T-helper 2 cell (primary cell): ENCODE results near the gene MRPL46.

Source experiments
- DNase-seq, 5 experiments: peaks; one replicate each; pipeline versions ENCODE4 v3.0.0 to v3.0.0-alpha.2; 2012 to 2022
- total RNA-seq, 2 donors: gene quantifications; one replicate each; lab custom pipeline; 2026; lab: John Stamatoyannopoulos, UW

The MRPL46 gene
- 1.6 to 4.0 reads per million in 2 donors for total RNA-seq

GRCh38 chr15:88467073-88467934 lies at the start of gene MRPL46, which contains the start of gene MRPS11:
MRPL46 (minus strand) TSS chr15:88467388; CDS start chr15:88467377, 11 bp downstream.
MRPS11 (plus strand) TSS chr15:88467708; CDS start chr15:88467718, 10 bp downstream.
- DNase-seq = peak; percentile 78 to 92 (median 84)

DNA sequence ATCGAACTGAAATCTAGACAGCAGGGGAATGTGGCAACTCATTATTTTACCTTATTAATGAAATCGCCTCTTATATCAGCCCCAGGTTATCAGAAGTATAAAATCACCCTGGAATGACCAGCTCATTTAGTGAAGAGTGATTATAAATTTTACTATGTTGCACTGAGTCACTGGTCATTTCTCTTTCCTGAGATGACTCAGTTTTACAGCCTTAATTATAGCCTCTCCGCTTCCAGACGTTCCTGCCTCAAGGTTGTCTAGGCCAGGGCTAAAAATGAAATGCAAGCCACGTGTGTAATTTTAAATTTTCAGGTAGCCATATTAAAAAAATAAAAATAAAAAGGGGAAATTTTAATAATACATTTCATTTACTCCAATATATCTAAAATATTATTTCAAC lies 46.0 kb upstream of the MRPL46 start:
- DNase-seq = no peak

DNA sequence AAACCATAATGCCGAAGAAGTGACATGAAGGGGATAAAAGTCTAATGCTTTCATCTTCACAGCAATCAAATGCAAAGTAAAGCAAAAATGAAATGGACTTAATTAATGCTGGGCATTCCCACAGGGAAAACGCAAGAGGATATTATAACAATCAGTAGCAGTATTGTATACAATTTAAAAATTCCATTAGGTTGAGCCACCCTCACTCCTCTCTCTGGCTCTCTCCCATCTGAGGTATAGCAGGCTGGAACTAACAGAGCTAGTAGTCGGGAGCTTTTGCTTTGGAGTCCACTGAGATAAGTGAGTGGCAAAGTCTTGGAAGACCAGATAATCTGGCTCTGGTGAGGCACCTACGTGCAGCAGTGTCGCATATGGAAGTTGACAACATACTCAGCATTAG lies 45.4 kb upstream of the MRPL46 start:
- DNase-seq = no peak

DNA sequence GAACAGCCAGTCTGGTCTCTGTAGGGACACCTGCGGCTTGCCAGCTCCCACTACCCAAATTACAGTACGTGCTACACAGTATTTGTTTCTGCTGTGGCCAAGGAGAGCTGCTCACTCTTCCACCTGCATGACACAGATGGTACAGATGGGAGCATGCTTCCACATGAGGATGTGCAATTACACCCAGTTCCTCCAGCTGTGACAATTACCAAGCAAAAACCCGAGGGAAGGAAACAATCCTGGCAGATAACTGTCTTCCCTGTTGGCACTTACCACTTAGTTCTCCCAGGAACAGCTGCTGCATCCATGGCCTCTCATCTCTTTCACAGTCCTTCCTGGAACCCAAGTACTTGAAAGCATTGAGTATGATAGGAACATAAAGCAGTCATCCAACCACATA lies 44.9 kb upstream of the MRPL46 start:
- no peak for DNase-seq

- DNase-seq = no peak
These were observed 44.0 kb upstream of the MRPL46 start for GRCh38 chr15:88511161-88511560.

DNA sequence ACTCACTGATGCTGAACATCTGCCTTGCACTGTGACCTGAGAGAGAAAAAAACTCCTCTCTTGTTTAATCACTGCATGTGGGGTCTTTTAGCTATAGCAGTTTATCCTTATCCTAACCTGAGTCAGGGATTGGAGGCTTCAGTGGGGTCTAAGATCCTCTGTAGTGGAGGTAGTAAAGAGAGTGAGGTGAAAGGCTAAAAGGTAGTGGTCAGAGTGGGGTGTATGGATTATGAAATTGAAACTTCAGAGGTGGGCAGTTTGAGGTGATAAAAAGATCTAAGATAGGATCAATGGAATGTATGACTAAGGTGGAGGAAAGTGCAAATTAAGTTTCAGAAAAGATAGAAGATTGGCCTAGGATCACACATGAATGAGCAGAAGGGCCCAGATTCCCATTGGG lies 42.8 kb upstream of the MRPL46 start:
- no peak for DNase-seq

DNA sequence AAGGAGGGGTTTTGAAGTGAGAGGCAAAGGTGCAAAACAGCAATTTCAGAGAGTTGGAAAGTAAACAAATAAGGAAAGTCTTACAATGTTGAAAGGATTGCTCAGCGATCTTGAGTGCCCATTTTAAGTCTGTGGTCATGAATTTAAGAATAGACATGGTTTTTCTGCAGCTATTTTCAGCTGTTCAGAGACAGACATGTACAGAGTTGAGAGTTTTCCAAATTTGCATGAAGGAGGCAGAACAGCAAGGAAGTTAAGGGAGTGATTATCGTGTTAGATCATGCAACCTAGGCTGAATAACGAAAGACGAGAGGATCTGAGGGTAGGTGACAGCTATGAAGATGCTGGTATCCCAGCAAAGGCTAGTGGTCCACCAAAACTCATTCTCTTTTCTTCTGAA lies 42.1 kb upstream of the MRPL46 start:
- no peak for DNase-seq

DNA sequence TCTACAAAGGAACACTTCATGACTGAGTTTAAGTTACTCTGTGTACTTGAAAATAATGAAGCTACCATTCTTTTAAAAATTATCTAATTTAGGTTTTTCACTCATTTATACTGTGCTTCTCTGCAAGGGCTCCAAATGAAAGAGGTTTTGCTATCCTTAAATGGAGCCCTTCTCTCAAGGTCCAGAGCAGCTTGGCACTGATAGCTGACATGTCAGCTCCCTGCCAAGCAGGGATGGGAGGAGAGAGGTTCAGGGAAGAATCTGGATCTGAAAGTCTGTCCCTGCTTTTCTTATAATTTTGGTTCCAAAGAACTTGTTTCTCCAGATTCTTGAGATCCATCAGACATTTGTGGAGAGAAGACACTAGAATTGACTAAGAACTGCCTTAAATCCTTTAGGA lies 39.4 kb upstream of the MRPL46 start:
- no peak for DNase-seq

DNA sequence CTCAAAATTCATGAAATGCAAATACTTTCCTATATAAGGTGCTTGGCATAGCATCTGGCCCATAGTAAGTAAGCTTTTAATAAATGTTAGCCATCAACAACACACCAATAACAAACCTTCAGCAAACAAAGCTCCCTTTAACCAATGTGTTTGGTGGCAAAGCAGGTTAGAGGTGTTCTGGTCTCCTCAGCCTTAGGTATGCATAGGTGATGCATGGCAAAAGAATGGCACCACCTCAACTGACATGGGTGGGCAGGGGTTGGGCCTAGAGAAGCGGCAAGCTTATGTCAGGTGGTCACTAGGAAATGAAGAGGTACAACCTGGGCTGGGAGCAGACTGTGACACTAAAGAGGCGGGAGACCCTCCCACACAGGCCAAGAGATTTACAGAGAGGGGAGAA lies 38.5 kb upstream of the MRPL46 start:
- DNase-seq = no peak

DNA sequence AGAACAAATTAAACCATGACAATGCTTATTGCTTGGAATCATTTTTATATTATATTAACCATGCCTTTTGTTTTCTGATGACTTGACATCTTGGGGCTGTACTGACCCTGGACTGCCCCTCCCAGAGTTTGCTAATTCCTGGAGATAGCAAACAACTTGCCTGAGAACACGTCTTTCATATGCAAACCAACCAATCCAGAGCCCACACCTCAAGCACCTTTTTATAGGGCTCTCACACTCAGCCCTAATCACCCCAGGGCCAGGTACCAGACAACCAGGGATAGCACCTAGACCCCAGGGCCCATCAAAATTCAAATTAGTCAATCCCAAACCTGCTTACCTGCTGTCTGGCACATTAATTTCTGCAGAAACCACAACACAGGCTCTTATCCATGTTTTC lies 37.3 kb upstream of the MRPL46 start:
- no peak for DNase-seq

GRCh38 chr15:88498996-88499395 lies 31.8 kb upstream of the MRPL46 start:
- DNase-seq = no peak

GRCh38 chr15:88497109-88497765 lies 30.0 kb upstream of the MRPL46 start:
- no peak for DNase-seq

DNA sequence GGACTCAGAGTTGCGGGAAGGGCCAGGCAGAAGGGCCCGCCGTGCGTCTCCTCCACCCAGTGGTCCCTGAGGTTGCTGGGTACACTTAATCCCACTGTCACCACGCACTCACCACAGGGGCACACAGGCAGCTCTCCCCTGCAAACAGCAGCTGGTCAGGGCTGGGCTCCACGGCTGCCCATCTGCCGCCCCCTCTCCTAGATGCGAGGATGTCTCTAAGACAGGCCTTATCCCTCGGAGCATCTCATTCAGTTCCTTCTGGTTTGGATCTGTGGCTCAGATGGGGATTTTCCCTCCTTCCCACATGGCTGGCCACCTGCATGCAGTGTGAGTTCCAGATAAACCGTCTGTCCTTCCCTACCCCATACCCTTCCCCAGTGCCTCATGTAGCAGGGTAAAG lies 26.7 kb upstream of the MRPL46 start:
- DNase-seq = no peak

GRCh38 chr15:88491158-88491557 lies 24.0 kb upstream of the MRPL46 start:
- DNase-seq = no peak

DNA sequence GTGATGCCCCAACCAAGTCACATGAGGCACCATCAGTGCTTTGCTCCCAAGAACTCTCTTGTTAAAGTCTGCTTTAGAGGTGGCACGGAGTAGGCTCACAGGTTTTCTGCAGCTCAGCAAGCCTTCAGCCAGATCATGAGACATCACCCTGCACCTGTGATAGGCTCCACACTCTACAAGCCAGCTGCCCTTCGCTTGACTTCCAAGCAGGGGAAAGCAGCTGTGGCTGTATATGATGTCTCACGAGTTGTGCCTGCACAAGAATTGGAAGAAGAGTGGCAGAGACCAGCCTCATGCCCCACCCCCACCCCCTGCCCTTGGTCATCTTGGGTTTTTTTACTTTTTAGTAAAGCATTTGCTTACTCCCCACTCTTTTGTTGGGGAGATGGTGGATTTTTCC lies 22.8 kb upstream of the MRPL46 start:
- DNase-seq = no peak

GRCh38 chr15:88489321-88489720 lies 22.1 kb upstream of the MRPL46 start:
- no peak for DNase-seq

DNA sequence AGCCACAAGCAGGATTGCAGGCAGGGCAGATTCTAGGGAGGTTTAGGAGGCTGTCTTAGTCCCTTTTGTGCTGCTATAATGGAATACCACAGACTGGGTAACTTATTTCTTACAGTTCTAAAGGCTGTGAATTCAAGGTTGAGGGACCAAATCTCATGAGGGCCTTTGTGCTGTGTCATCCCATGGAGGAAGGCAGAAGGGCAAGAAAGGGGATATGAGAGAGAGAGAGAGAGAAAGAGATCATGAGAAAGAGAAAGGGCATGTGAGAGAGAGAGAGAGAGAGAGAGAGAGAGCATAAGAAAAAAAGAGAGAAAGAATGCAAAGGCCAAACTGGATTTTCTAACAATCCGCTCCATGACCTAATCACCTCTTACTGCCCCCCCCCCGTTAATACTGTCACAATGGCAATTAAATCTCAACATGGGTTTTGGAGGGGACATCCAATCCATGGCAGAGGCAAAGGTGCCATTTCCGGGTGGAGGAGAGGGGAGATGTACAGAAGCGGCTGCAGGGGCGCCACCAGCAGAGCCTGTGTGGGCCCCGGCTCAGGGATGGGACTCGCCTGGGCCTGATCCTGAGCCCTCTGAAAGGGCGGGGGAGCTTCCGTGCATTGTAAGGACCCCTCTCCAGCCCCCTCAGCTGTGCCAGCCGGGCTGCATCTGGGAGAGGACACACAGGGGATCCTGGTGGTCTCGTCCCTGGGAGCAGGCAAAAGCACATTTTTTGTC lies 20.8 kb upstream of the MRPL46 start:
- no peak for DNase-seq

GRCh38 chr15:88487178-88487795 lies 20.1 kb upstream of the MRPL46 start:
- no peak for DNase-seq

GRCh38 chr15:88484682-88485331 lies 17.6 kb upstream of the MRPL46 start:
- DNase-seq = no peak

- no peak for DNase-seq
These were observed 15.1 kb upstream of the MRPL46 start for GRCh38 chr15:88482263-88482662.

- DNase-seq = no peak
These were observed 13.8 kb upstream of the MRPL46 start for GRCh38 chr15:88480981-88481380.

DNA sequence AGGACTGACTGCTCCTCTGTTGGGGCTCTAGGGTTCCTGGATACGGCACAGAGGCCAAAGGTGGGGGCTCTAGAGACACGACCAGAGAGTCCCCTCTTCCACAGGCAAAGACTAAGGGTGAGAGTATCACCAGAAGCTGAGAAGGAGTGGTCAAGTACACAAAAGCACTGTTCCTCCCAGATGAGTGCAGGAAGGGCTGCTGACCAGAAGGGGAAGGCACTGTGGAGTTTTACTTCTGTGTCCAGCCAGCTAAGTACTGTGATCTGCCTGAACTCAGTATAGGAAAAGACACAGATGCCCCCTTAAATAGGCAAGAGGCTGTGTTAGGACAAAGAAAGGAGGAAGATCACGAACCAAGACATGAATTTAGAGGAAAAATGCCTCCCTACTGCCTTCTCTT lies 12.0 kb upstream of the MRPL46 start:
- DNase-seq = no peak
